Neural progenitor cell (in vitro differentiated cells): ENCODE data around the gene P2RY13. TPM values are rescaled to one million over a fixed set of nuclear protein-coding genes. Genes with fewer than 3 reads are reported as not detected.

ENCODE experiments used
- DNase-seq: peaks from one replicate; pipeline ENCODE4 v3.0.0-alpha.2; 2016; ENCODE audit warnings: low spot score
- H2AFZ ChIP-seq: fragments of 200-600 bp; sonication (generic); replicated peaks from 2 replicates; pipeline ENCODE4 v1.6.1; 2016; ENCODE audit warnings: antibody characterized with exemption
- H3F3A ChIP-seq: fragments of 200-600 bp; sonication (generic); 2 replicates; pipeline ENCODE4 v1.6.1; 2016; ENCODE audit warnings: antibody characterized with exemption, low read depth
- H3K27ac ChIP-seq: fragments of 200-600 bp; sonication (generic); 2 replicates; pipeline ENCODE4 v1.5.1; 2016; ENCODE audit warnings: mild to moderate bottlenecking
- H3K27me3 ChIP-seq: fragments of 200-600 bp; sonication (generic); 2 replicates; pipeline ENCODE4 v1.6.1; 2016; ENCODE audit warnings: mild to moderate bottlenecking, moderate library complexity
- H3K36me3 ChIP-seq: fragments of 200-600 bp; sonication (generic); 2 replicates; pipeline ENCODE4 v1.5.1; 2016
- H3K4me1 ChIP-seq: fragments of 200-600 bp; sonication (generic); 2 replicates; pipeline ENCODE4 v1.6.1; 2016; ENCODE audit warnings: mixed run types
- H3K4me2 ChIP-seq: fragments of 200-600 bp; sonication (generic); 2 replicates; pipeline ENCODE4 v1.6.1; 2016
- H3K4me3 ChIP-seq: fragments of 200-600 bp; sonication (generic); 2 replicates; pipeline ENCODE4 v1.5.1; 2016
- H3K79me2 ChIP-seq: fragments of 200-600 bp; sonication (generic); 2 replicates; pipeline ENCODE4 v1.6.1; 2016; ENCODE audit warnings: low read depth
- H3K9ac ChIP-seq: fragments of 200-600 bp; sonication (generic); 2 replicates; pipeline ENCODE4 v1.6.1; 2016
- H3K9me3 ChIP-seq: fragments of 200-600 bp; sonication (generic); 2 replicates; pipeline ENCODE4 v1.5.1; 2016; ENCODE audit warnings: low read depth
- H4K20me1 ChIP-seq: fragments of 200-600 bp; sonication (generic); 2 replicates; pipeline ENCODE4 v1.6.1; 2016; ENCODE audit warnings: low read depth
- H3K27ac Mint-ChIP-seq: 3 replicates; pipeline ENCODE4 v1.8.0; 2021; ENCODE audit warnings: mixed read lengths
- H3K27me3 Mint-ChIP-seq: 2 replicates; pipeline ENCODE4 v1.8.0; 2022; ENCODE audit warnings: low read depth, mild to moderate bottlenecking, inconsistent platforms, moderate library complexity, mixed read lengths; ENCODE audit not compliant: insufficient read depth
- H3K36me3 Mint-ChIP-seq: 3 replicates; pipeline ENCODE4 v1.8.0; 2021; ENCODE audit warnings: mixed read lengths
- H3K4me1 Mint-ChIP-seq: 3 replicates; pipeline ENCODE4 v1.8.0; 2021; ENCODE audit warnings: mixed read lengths
- H3K4me3 Mint-ChIP-seq: 3 replicates; pipeline ENCODE4 v1.8.0; 2021; ENCODE audit warnings: mild to moderate bottlenecking, moderate library complexity, mixed read lengths
- H3K9me3 Mint-ChIP-seq: 3 replicates; pipeline ENCODE4 v1.8.0; 2020; ENCODE audit warnings: mixed read lengths
- CTCF ChIP-seq: fragments of 200-600 bp; sonication (generic); IDR thresholded peaks from 2 replicates; pipeline ENCODE4 v1.5.1; 2017; ENCODE audit warnings: antibody characterized with exemption, mild to moderate bottlenecking
- EZH2 ChIP-seq: fragments of 200-600 bp; sonication (generic); IDR thresholded peaks from 2 replicates; pipeline ENCODE4 v1.6.1; 2017; ENCODE audit warnings: antibody characterized with exemption, mild to moderate bottlenecking, moderate library complexity
- EZH2phosphoT487 ChIP-seq: fragments of 200-600 bp; sonication (generic); IDR thresholded peaks from 2 replicates; pipeline ENCODE4 v1.6.1; 2017; ENCODE audit warnings: antibody characterized with exemption
- total RNA-seq: library from RNA; depleted of rRNA; stranded (reverse); fragments of >200 nt; gene quantifications from 2 replicates; pipeline ENCODE4 v1.2.3, GENCODE V29; 2015; ENCODE audit warnings: low replicate concordance

Gene P2RY13
- total RNA-seq, 1 donor from 2014 or later: not detected

DNA sequence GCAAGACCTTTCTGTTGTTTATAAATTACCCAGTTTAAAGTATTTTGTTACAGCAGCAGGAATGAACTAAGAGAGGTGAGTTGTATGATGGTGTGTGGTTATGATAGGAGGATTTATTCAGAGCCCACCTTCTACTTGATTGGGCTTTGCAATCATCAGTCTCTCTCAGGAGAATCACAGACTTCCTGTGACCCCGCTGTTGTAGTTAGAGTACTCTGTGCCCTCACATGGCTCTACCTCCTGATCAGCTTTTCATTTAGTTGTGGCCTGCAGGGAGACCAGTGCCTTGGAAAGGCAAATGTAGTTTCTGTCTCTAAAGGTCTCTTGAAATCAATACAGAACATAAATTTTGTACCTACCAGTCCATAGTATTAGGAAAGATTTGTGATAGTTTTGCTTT, 43.4 kb downstream of the P2RY13 start:
- Histone ChIP-seq H3K4me3 (no peak overlapping the region), H3K27me3 (no peaks in the 10 kb centered on the region), H2AFZ (no peak overlapping the region), H3K4me1 (no peaks in the 10 kb centered on the region), H3F3A (no peaks in the 10 kb centered on the region), H3K36me3 (no peaks in the 10 kb centered on the region), H3K79me2 (no peaks in the 10 kb centered on the region), H3K27ac (no peak overlapping the region), H3K9me3 (no peaks in the 10 kb centered on the region), H4K20me1 (no peaks in the 10 kb centered on the region), H3K4me2 (no peak overlapping the region), H3K9ac (no peak overlapping the region)
- no peak overlapping the region for H3K4me3 Mint-ChIP-seq
- no peaks in the 10 kb centered on the region for H3K36me3 Mint-ChIP-seq
- no peaks in the 10 kb centered on the region for H3K27me3 Mint-ChIP-seq
- no peak overlapping the region for H3K27ac Mint-ChIP-seq
- peaks cover 5% of the 10 kb centered on the region for H3K4me1 Mint-ChIP-seq
- no peak for DNase-seq
- TF ChIP-seq EZH2: no peak
- TF ChIP-seq CTCF: no peak
- no peak for TF ChIP-seq EZH2phosphoT487
- no peaks in the 10 kb centered on the region for H3K9me3 Mint-ChIP-seq

DNA sequence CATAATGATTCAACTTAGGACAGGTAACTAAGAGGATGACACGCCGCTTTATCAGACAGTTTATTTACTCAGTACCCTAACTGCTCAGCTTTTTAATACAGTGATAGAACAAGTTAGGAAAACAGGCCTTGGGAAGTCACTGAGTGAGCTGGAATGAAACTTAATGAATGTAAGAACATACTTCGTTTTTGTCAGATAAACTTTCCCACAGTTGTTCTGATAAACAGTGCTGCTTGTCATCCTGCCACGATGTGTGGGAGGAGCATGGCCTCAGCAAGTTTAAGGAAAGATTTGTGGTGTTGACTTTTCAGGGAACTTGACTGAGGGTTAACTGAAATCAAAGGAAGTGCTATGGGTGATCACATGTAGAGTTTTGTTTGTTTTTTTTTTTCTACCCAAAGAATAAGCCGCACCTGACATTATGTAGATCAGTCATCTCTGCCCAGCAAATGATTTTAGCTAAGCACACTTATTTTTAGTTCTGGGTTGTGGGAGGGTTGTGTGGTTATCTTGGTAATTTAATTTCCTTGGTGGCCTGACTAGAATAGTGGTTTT, 45.4 kb downstream of the P2RY13 start:
- Mint-ChIP-seq H3K4me3 (no peak overlapping the region), H3K27me3 (peaks cover 2% of the 10 kb centered on the region), H3K9me3 (no peaks in the 10 kb centered on the region), H3K4me1 (peaks cover 5% of the 10 kb centered on the region), H3K27ac (no peak overlapping the region), H3K36me3 (no peaks in the 10 kb centered on the region)
- Histone ChIP-seq H3F3A (no peaks in the 10 kb centered on the region), H3K36me3 (no peaks in the 10 kb centered on the region), H2AFZ (no peak overlapping the region), H3K79me2 (no peaks in the 10 kb centered on the region), H4K20me1 (no peaks in the 10 kb centered on the region), H3K4me1 (no peaks in the 10 kb centered on the region), H3K4me3 (no peak overlapping the region), H3K27ac (no peak overlapping the region), H3K27me3 (no peaks in the 10 kb centered on the region), H3K9me3 (no peaks in the 10 kb centered on the region), H3K4me2 (no peak overlapping the region), H3K9ac (no peak overlapping the region)
- no peak for DNase-seq
- no peak for TF ChIP-seq EZH2
- no peak for TF ChIP-seq EZH2phosphoT487
- no peak for TF ChIP-seq CTCF

DNA sequence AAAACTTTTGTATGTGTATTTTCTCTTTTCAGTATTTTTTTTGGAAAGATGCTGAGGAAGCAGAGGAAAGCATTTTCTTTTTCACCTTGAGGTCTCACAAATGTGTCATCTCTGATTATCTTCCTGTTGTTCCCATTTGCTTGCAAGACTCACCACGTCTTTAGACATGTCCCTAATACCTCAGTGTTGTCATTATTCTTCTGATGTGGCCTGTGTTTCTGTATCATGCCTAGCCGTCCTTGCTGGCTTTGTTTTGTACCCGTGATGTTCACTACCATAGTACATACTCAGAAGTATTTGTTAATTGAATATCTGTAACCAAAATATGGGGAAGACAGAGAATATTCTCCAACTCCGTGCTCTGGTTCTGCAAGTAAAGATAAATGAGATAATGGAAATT, 46.0 kb downstream of the P2RY13 start:
- Histone ChIP-seq H3F3A (no peaks in the 10 kb centered on the region), H3K27ac (no peak overlapping the region), H3K4me2 (no peak overlapping the region), H3K4me3 (no peak overlapping the region), H3K79me2 (no peaks in the 10 kb centered on the region), H3K27me3 (no peaks in the 10 kb centered on the region), H3K9ac (no peak overlapping the region), H3K4me1 (no peaks in the 10 kb centered on the region), H3K36me3 (no peaks in the 10 kb centered on the region), H2AFZ (no peak overlapping the region), H3K9me3 (no peaks in the 10 kb centered on the region), H4K20me1 (no peaks in the 10 kb centered on the region)
- Mint-ChIP-seq H3K27me3 (peaks cover 2% of the 10 kb centered on the region), H3K36me3 (no peaks in the 10 kb centered on the region), H3K4me3 (no peak overlapping the region), H3K4me1 (peaks cover 5% of the 10 kb centered on the region), H3K9me3 (no peaks in the 10 kb centered on the region), H3K27ac (no peak overlapping the region)
- TF ChIP-seq EZH2: no peak
- TF ChIP-seq EZH2phosphoT487: no peak
- no peak for TF ChIP-seq CTCF
- no peak for DNase-seq
